Activated CD8-positive, alpha-beta memory T cell treated with anti-CD3 and anti-CD28 coated beads for 24 hours (primary cell): Measurements from ENCODE around the gene HSFX1.
"Not testable (repeated sequence)": the region's sequence is repeated elsewhere in the genome, so short reads cannot be mapped to it uniquely, and the experiment has no call there.

Experiments used
- DNase-seq: peaks from one replicate; pipeline ENCODE4 v3.0.0-alpha.2; 2020

The HSFX1 gene

GRCh38 chrX:149773768-149774167, at the start of gene HSFX1:
HSFX1 (plus strand) TSS chrX:149774068; CDS start chrX:149774682, 614 bp downstream.
- not testable (repeated sequence) for DNase-seq

GRCh38 chrX:149727308-149727707, 46.6 kb upstream of the HSFX1 start:
- DNase-seq = not testable (repeated sequence)

GRCh38 chrX:149742269-149742668, 31.6 kb upstream of the HSFX1 start:
- not testable (repeated sequence) for DNase-seq

GRCh38 chrX:149746390-149747007, 27.4 kb upstream of the HSFX1 start:
- not testable (repeated sequence) for DNase-seq

- no peak for DNase-seq
Observed at GRCh38 chrX:149757206-149758067, 16.4 kb upstream of the HSFX1 start.

GRCh38 chrX:149758068-149758714, 15.7 kb upstream of the HSFX1 start:
- DNase-seq = no peak

GRCh38 chrX:149758715-149759078, 15.2 kb upstream of the HSFX1 start:
- not testable (repeated sequence) for DNase-seq

GRCh38 chrX:149759824-149760223, 14.0 kb upstream of the HSFX1 start:
- DNase-seq = no peak

GRCh38 chrX:149760965-149761364, 12.9 kb upstream of the HSFX1 start:
- DNase-seq = no peak

- DNase-seq = not testable (repeated sequence)
Observed at GRCh38 chrX:149761858-149762674, 11.8 kb upstream of the HSFX1 start.

GRCh38 chrX:149762696-149763614, 10.9 kb upstream of the HSFX1 start:
- DNase-seq = no peak

GRCh38 chrX:149770344-149770743, 3.5 kb upstream of the HSFX1 start:
- not testable (repeated sequence) for DNase-seq

- DNase-seq = not testable (repeated sequence)
Observed at GRCh38 chrX:149773026-149773425, 842 bp upstream of the HSFX1 start.

GRCh38 chrX:149777999-149778398, 4.1 kb downstream of the HSFX1 start:
- DNase-seq = not testable (repeated sequence)

- DNase-seq = not testable (repeated sequence)
Observed at GRCh38 chrX:149781727-149782126, 7.9 kb downstream of the HSFX1 start, which contains the start of gene MAGEA9. MAGEA9 (plus strand) TSS chrX:149781930; CDS start chrX:149786211, 4,281 bp downstream.

GRCh38 chrX:149795531-149795930, 21.7 kb downstream of the HSFX1 start:
- not testable (repeated sequence) for DNase-seq

GRCh38 chrX:149799095-149799714, 25.3 kb downstream of the HSFX1 start:
- no peak for DNase-seq

GRCh38 chrX:149799938-149800337, 26.1 kb downstream of the HSFX1 start:
- no peak for DNase-seq

GRCh38 chrX:149803458-149804062, 29.7 kb downstream of the HSFX1 start:
- DNase-seq = no peak

GRCh38 chrX:149804102-149804501, 30.2 kb downstream of the HSFX1 start:
- no peak for DNase-seq
